H1 (cell line): ENCODE results near the gene MLYCD.

Source experiments
- CBX8 ChIP-seq: fragments of 300-800, 300-1000 bp; sonication (generic); IDR thresholded peaks from 2 replicates; pipeline ENCODE4 v1.7.1; 2016; ENCODE audit warnings: low read depth, low read length, borderline replicate concordance
- MAFK ChIP-seq: IDR thresholded peaks from 2 replicates; pipeline ENCODE4 v1.6.1; 2012; ENCODE audit warnings: low read depth, mild to moderate bottlenecking, improper control_type of control experiment, low read length
- POLR2A ChIP-seq, 2 experiments: IDR thresholded peaks; 1 replicate in 1 of 2; 2 replicates in 1 of 2; pipeline ENCODE4 v1.6.1; 2011; ENCODE audit warnings: low read depth in 2 of 2, low read length in 2 of 2, mild to moderate bottlenecking in 2 of 2; ENCODE audit errors: control extremely low read depth in 1 of 2
- POLR2AphosphoS5 ChIP-seq: IDR thresholded peaks from 2 replicates; pipeline ENCODE4 v1.6.1; 2011; ENCODE audit warnings: low read depth, low read length
- RAD21 ChIP-seq, 2 experiments: IDR thresholded peaks in 1 of 2; conservative IDR thresholded peaks in 1 of 2; 2 replicates each; pipeline ENCODE4 v1.6.1; 2011; ENCODE audit warnings: low read depth in 2 of 2, low read length in 2 of 2, improper control_type of control experiment in 1 of 2, inconsistent platforms in 1 of 2, mild to moderate bottlenecking in 1 of 2, moderate library complexity in 1 of 2
- SRF ChIP-seq: IDR thresholded peaks from 2 replicates; pipeline ENCODE4 v1.6.1; 2011; ENCODE audit warnings: mild to moderate bottlenecking, low read depth, low read length, moderate library complexity
- TAF1 ChIP-seq: IDR thresholded peaks from 2 replicates; pipeline ENCODE4 v1.6.1; 2011; ENCODE audit warnings: mild to moderate bottlenecking, low read depth, low read length
- YY1 ChIP-seq: IDR thresholded peaks from 2 replicates; pipeline ENCODE4 v1.6.1; 2011; ENCODE audit warnings: low read depth, mild to moderate bottlenecking, low read length

DNA sequence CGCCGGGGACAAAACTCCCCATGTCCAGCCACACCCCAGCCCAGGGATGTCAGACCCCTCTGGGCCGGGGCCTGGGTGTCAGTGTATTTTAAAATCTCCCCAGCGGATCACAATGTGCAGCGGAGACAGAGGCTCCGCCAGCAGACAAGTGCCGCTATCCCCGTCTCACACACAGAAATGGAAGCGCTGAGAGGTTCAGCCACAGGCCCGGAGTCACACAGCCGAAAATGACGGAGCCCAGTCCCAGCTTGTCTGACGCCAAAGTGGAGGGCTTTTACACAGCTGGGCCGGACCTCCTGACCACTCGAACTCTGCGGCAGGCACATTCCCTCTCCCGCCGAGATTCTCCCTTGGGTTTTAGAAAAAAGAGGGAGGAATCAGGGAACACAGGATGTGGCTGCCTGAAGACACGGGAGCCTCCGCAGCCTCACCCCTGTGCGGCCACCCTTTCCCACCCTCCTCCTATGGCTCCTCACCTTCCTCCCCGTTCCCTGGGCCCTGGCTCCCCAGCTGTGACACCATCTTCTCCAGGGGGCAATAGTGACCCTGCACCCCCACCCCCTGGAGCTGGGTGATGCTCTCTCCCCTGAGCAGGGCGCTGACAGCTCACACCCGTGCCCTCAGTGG, 47.4 kb downstream of the MLYCD start:
- TF ChIP-seq POLR2AphosphoS5 (no peak), TAF1 (no peak), YY1 (no peak), POLR2A (IDR thresholded peaks at IDR 0.05; ENCODE audit: control extremely low read depth in 1 of 2, low read depth in 2 of 2, low read length in 2 of 2) (no peak), MAFK (no peak), RAD21 (IDR thresholded peaks at IDR 0.05 in 1 of 2, conservative IDR thresholded peaks at IDR 0.05 in 1 of 2; ENCODE audit: low read depth in 2 of 2, low read length in 2 of 2) (no peak), SRF (no peak), CBX8 (no peak)
